Erythroblast (primary cell): ENCODE measurements around the gene ZMIZ1.

ENCODE experiments used
- GATA1 ChIP-seq: IDR thresholded peaks from 2 replicates; pipeline ENCODE4 v1.6.1; 2011; ENCODE audit warnings: low read depth, mild to moderate bottlenecking, control low read depth, low read length, moderate library complexity
- POLR2A ChIP-seq: IDR thresholded peaks from 2 replicates; pipeline ENCODE4 v1.6.1; 2011; ENCODE audit warnings: mild to moderate bottlenecking, low read length

DNA sequence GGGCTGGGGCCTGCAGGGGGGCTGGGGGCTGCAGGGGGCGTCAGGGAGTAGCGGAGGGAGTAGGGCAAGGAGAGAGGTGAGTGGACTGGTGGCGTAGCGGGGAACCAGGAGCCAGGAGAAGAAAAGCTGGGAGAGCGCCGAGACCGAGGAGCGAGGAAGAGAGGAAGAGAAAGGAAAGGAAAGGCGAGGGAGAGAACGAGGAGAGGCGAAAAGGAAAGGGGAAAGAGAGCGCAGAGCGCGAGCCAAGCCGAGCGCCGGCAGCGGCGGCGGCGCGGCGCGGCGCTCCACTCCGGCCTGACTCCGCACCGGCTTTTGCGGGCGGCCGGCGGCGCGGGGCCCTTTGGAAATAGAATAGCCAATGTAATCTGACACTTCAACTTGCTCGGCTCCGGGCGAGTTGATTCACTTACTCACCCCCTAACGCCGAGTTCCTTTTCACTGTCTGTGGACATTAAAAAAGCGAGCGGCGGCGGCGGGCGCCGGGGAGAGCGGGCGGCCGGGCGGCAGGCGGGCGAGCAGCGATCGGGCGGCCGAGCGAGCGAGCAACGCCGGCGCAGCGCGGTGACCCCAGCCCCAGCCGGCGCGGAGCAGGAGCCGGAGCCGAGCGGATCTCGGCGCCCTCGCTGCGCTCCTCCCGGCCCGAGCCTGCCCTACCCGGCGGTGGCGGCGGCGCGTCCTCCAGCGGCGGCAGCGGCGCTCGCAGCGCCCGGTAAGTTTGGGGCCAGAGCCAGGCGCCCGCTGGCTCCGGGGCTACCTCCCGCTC lies at the start of gene ZMIZ1:
- TF ChIP-seq POLR2A, result peak; percentile 56
- TF ChIP-seq GATA1, result no peak
